NCI-H1436 (cell line): Measurements from ENCODE around the gene XPNPEP3.
"Not testable (repeated sequence)": the region's sequence is repeated elsewhere in the genome, so short reads cannot be mapped to it uniquely, and the experiment has no call there.

Experiments
- DNase-seq: peaks from one replicate; lab custom pipeline; 2025; lab: John Stamatoyannopoulos, UW

The XPNPEP3 gene

DNA sequence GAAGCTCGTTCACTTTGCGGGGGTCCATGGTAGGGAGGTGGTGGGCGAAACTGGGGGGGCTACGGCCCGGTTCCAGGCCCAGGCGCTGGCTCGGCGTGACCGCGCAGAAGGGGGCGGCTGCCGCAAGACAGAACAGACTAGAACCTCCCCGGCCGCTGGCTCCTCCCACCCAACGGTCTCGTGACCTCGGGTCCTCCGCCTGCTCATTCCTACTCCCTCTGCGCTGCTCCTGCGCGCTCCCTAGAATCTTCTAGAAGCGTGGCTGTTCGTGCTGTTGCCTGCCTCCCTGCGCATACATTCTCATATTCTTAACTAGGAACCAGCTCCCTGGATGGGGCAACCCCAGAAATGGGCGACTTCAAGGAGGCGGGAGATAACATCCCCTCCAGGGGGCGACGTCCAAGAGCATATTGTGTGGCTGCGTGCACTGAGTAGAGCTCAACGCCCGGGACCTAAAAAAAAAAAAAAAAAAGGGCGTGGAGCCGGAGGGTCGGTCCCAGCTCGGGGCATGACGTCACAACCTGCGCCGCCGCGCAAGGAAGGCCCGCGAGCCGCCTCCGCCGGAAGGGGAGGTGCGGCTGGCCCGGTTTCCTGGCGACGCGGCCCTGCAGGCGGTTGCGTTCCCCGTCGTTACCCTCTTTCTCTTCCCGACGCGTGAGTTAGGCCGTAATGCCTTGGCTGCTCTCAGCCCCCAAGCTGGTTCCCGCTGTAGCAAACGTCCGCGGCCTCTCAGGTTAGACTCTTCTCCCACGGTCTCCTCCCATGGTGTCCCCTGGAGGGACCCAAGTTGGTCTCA is at the start of gene XPNPEP3, which contains the start of gene ST13:
Gene XPNPEP3 (plus strand): TSS at position 636 of the 796 bp plus-strand sequence. CDS start 34 bp downstream, at position 670.
Gene ST13 (minus strand): TSS at position 127 of the 796 bp plus-strand sequence. CDS start 99 bp downstream, at position 28.
- peak; percentile 94 for DNase-seq

DNA sequence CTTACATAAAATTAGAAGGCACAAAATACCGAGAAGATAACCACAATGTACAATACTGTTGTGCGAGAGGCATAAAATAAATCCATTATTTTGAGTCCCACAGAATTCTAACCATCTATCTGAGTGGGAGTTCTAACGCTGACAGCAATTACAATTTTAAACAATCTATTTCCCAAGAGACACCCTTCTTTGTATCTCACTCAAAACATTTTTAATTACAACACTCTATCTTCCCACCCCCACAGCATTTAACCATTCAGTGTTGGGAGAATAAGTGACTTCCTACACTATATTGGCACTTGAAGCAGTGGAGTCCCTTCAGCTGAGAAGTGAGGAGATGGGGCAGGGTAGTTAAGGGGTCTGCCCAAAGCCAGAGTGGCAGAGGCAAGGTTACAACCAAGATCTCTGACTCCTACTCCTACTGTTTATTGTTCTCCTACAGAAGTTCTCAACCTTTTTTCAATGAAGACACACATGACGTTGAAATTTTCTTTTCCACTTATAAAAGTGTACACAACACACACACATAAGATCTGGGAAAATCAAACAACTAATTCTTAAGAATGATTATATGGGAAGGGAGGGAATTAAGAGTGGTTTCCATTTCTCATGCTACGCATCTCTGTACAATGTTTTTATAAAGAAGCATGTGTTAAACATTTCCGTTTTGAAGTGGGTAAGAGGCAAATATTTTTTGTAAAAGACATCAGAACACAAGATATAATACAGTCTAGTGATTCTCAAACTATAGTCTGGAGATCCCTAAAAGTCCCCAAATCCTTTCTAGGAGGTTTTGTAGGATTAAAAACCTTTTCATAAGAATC is 48.7 kb upstream of the XPNPEP3 start:
- peak; percentile 66 for DNase-seq

GRCh38 chr22:40813912-40814315 is 43.0 kb upstream of the XPNPEP3 start:
- no peak for DNase-seq

- no peak for DNase-seq
These were observed 39.2 kb upstream of the XPNPEP3 start for GRCh38 chr22:40817737-40818136.

DNA sequence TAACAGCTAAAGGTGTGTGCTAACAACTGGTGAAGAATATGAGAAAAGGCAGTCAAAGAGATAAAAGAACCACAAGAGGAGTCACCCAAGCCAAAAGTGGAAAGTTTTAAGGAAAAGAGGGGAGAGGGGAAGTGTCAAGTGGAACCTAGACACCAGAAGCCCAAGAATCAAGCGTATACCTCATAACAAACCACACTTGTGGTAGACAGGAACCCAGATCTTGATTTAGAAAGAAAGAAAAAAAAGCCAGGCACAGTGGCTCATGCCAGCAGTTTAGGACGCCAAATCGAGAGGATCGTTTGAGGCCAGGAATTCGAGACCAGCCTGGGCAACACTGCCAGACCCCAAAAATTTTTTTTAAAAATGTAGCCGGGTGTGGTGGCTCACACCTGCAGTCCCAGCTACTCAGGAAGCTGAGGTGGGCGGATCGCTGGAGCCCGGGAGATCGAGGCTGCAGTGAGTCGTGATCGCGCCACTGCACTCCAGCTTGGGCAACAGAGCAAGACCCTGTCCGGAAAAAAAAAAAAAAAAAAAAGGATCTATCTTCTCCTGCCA is 38.7 kb upstream of the XPNPEP3 start:
- no peak for DNase-seq

DNA sequence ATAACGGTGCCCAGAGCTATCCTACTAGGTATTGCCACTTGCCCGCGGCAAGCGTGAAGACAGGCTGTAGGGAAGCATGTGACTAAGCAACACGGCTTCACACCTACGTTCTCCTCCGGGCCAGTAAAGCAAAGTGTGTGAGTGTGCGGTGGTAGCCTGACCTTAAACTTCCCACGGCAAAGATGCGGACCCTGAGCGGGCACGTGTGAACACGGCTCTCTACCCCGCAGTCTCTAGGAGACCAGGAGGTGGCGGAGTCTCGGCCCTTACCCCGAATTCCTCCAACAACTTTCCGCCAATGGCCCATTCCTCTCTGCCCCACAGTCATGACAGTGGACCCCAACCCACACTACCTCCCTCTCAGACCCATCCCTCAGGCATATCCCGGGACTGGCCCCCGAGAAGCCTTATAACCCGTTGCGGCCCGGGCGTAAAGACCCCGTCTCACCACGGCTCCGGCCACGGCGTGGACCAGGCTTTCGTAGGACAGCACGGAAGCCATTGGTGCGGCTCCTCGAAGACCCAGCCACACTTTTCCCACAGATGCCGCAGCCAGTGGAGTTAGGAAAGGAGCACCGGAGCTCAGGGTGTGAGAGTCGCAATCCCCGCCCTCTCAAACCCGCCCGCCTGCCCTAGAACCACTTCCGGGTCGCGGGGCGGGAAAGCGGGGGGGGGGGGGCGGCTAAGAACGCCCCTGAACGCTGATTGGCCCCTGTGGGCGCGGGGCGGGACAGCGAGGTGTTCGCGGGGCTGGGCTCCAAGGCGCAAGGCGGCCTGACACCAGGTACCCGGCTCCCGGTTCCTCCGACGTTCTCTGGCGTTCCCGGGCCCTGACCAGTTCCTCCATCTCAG is 38.0 kb upstream of the XPNPEP3 start, which contains the start of gene SLC25A17:
Gene SLC25A17 (minus strand): TSS at position 600 of the 852 bp plus-strand sequence. CDS start 98 bp downstream, at position 502.
- peak; percentile 88 for DNase-seq

DNA sequence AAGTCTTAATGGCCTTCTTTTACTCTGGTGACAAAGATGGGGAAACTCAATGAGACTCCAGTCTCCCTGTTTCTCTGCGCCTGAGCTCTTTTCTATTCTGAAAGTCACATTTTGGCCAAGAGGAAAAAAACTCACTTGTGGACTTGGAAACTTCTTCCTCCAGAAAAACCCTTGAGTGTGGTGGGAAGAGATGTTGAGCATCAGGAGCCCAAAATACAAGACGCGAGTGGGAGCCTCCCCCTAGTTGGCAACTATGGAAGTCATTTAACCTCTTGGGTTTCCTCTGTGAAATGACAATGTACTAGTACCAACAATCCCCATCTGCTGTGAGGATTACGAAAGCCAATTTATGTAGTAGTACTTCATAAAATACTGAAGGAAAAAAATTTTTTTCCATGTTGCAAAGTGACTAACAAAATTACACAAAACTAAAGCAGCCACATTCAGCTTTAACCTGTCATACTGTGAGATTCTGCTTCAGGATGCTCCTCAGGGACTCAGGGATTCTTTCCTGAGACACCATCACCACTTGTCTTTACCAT is 37.3 kb upstream of the XPNPEP3 start:
- peak; percentile 4 for DNase-seq

DNA sequence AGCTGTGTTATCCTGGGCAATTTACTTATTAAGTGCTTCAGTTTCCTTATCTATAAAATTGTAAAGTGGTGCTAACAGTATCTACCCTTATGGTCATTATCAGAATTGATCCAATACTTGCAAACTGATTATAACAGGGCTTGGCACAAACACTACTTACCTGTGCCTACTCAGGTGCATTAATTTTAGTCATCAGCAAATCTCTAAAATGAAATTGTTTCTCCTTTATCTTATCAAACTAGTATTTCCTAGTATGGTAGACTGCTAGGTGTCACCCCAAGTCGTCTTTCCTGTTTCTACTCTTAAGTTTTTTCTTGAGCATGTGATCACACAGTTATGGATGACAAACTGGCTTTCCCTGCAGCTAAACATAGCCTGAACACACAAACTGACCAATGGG is 33.5 kb upstream of the XPNPEP3 start:
- no peak for DNase-seq

DNA sequence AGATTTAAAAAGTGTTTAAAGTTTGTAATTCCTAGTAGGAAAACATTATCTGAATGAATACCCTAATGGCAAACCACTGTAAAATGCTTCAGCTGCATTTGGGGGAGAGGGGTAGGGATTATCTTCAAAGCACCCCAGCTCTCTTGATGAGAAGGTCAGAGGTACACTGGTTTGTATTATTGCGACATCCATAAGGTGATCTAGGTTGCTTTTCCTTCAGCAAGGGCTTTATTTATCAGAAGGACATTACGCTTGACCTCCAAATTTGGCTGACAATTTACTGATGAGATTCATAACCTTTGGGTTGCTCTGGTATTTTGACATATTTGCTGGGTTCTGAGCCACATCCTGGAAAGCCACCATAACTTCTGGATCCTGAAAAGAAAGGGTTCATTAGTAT is 30.7 kb upstream of the XPNPEP3 start:
- DNase-seq: not testable (repeated sequence)

- no peak for DNase-seq
These were observed 29.8 kb upstream of the XPNPEP3 start for GRCh38 chr22:40826984-40827741.

DNA sequence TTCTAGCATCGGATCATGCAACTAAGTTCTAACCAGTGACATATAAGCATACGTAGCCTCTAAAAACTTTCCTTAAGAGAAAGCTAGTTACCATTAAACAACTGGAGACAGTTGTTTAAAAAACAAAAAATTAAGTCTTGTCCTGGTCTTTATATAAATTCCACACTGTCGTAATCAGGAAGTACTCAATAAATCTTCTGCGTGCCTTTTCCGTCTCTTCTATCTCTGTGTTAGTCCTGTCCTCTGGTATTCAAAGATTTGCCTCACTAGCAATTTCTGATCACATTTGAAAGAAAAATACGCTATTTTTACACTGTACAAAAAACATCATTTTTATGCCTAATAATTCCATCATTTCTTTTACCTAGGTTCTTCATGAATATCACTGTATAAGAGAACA is 27.8 kb upstream of the XPNPEP3 start:
- DNase-seq: no peak

GRCh38 chr22:40834619-40835018 is 22.3 kb upstream of the XPNPEP3 start:
- no peak for DNase-seq

DNA sequence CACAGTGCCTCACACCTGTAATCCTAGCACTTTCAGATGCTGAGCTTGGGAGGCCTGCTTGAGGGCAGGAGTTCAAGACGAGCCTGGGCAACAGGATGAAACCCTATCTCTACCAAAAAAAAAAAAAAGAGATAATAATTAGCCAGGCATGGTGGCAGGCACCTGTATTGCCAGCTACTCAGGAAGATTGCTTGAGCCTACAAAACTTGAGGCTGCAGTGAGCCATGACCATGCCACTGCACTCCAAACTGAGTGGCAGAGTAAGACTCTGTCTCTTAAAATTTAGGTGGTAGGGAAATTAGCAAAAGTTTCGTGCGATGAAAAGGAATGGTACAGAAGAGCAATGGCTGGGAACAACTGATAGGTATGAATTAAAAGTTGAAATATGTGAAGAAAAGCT is 18.5 kb upstream of the XPNPEP3 start:
- no peak for DNase-seq

- no peak for DNase-seq
These were observed 12.0 kb upstream of the XPNPEP3 start for GRCh38 chr22:40844951-40845350.

- DNase-seq: not testable (repeated sequence)
These were observed 11.1 kb upstream of the XPNPEP3 start for GRCh38 chr22:40845816-40846215.

DNA sequence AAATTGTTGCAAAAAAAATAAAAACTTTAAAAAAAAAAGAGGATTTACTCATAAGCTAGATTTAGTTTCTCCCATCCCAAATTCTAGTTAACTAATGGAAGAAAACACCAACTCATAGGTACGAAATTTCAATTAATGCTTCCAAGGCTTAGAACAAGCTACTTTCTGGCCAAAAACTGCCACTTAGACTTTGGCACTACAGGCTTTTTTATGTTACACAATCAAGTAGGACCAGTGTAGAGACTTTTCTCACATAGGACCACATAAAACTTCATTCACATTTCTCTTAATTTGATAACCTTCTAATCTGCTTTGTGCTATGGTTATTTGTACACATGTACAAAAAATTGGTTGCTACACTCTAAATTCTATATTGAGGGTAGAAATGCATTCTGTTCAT is 3.6 kb upstream of the XPNPEP3 start:
- DNase-seq: no peak

- DNase-seq: no peak
These were observed 3.0 kb upstream of the XPNPEP3 start for GRCh38 chr22:40853961-40854360.

DNA sequence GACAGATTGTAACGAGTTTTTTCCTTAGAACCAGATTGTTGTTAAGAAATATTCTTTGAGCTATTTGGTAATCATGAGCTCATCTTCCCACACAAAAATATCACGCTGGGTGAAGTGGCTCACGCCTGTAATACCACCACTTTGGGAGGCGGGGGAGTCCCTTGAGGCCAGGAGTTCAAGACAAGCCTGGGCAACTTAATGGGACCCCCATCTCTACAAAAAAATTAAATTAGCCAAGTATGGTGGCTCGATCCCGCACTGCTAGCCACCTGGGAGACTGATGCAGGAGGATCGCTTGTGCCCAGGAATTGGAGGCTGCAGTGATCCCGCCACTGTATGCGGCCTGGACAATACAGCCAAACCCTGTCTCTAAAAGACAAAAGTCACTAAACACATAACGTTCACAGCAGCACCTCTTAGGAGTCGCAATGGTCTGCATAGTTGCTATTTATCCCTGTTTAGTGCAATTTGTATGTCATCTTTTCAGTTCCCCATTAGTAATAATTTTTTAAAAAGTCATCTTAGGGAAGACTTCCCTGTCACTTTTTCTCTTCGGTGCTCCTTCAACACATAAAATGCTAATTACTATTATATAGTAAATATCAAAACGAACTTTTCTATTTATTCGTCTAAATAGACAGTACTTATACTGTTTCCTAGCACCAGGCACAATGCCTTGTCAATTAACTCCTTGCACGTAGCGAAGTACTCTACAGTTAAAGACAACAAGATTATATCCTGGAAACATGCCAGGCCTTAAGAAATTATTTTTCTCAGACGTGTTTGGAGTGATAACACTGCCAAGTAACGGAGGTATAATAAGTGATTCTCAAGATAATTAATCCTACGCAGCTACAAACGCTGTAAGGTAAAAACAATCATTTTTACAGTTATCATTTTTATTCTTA is 1.6 kb upstream of the XPNPEP3 start:
- peak; percentile 58 for DNase-seq

DNA sequence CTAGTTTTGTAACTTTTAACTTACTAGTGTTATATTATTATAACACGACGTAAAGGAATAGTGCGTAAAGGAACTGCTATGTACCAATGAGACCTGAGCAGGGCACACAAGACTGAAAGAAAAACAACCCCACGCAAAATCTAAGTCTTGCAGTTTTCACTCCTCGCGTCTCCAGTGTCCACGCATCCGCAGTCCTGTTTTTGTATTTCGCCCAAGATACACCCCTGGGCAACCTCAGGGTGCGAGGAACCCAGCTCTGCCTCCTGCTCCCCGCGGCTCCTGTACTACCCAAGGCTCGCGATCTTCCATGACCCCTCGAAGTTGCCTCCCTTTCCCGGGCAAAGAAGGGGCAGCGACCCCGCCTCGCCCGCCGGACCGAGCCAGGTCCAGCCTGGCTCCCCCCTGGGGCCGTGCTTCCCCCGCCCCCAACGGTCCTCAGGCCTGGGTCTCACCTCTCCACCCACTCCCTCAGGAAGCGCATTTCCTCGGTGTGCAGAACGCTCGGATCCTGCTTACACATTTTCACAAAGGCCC is 902 bp upstream of the XPNPEP3 start:
- peak; percentile 10 for DNase-seq
